Pancreas (tissue), 10 donors: ENCODE data around the gene PPIF. TPM values are rescaled to one million over a fixed set of nuclear protein-coding genes. Genes with fewer than 3 reads are reported as not detected.

Experiments
- ATAC-seq, 4 donors: fragments of 200-7000 bp; cut with Tn5 transposase; one replicate each; pipeline versions ENCODE4 v1.8.0 to v1.9.1; 2020; ENCODE audit warnings: mild to moderate bottlenecking in 4 of 4, moderate library complexity in 4 of 4
- DNase-seq, 6 donors: peaks; one replicate each; pipeline ENCODE4 v3.0.0-alpha.2; 2020
- FAIRE-seq: peaks from 2 replicates; lab custom pipeline; 2012; peaks lifted over from hg19 to GRCh38; lab: Jason Lieb, UNC
- H3K27ac ChIP-seq, 4 donors: fragments of 200-600 bp; sonication (generic); 1 replicate in 3 of 4; 2 replicates in 1 of 4; pipeline versions ENCODE4 v1.5.0 to v1.8.0; 2020
- H3K27me3 ChIP-seq, 4 donors: fragments of 200-600 bp; one replicate each; pipeline ENCODE4 v1.8.0; 2021
- H3K36me3 ChIP-seq, 3 donors: fragments of 200-600 bp; sonication (generic) in 1 of 3; one replicate each; pipeline versions ENCODE4 v1.5.0 to v1.8.0; 2020 to 2021
- H3K4me1 ChIP-seq, 3 donors: fragments of 200-600 bp; one replicate each; pipeline ENCODE4 v1.8.0; 2021
- H3K4me3 ChIP-seq, 4 donors: fragments of 200-600 bp; sonication (generic) in 2 of 4; one replicate each; pipeline versions ENCODE4 v1.5.0 to v1.8.0; 2020 to 2021
- H3K9me3 ChIP-seq, 4 donors: fragments of 200-600 bp; one replicate each; pipeline ENCODE4 v1.8.0; 2021
- WGBS, 2 donors: extraction: QIAGEN DNeasy Blood & Tissue Kit; methylation state at CpG; one replicate each; pipeline ENCODE4 v1.1.7; 2013; 5-methylcytosine and 5-hydroxymethylcytosine counted together
- intact Hi-C, 3 donors: fragments of 100-400 bp; cut with DNase I; formaldehyde crosslinking; loops; one replicate each; pipeline versions ENCODE4 v1.11.1 to v1.14.2; 2022
- polyA plus RNA-seq, 2 donors: library from polyadenylated mRNA; stranded (reverse); fragments of 200-250 nt; gene quantifications; one replicate each; pipeline ENCODE4 v1.2.3, GENCODE V29; 2013
- total RNA-seq, 6 donors: library from RNA; stranded (reverse); fragmentation: NEBNext Ultra II Directional in 4 of 6; extraction: Animal tissue kit (Norgen Biotek cat#: 25700) in 4 of 6; gene quantifications; one replicate each; pipeline versions ENCODE4 v1.2.1 to v1.2.4, GENCODE V29; 2021 to 2023
- TF ChIP-seq, protein P1 (sequence below), 4 donors: fragments of 200-600 bp; sonication (generic) in 3 of 4; IDR thresholded peaks; one replicate each; pipeline versions ENCODE4 v1.5.0 to v1.8.0; 2021; ENCODE audit warnings: antibody characterized with exemption in 4 of 4
- donor health status: healthy with polysubstance abuse.
- donor health status: DM: no; HTN: no; CAD: no; lungs with moderate emphysema.
- donor health status: DM: no; HTN: no; CAD: no.
- donor health status: control.
- donor health status: control.
- donor health status: Bipolar disorder and iron deficiency.
- donor health status: DM: yes; HTN: yes; CAD: no.
- donor health status: DM: no; HTN: no; CAD: no.
- donor health status: DM: no; HTN: no; CAD: no.
- donor health status: DM: yes; HTN: yes; CAD: no.

PPIF gene
- total and polyA plus RNA-seq, 8 donors = 21.2 to 61.8 (median 42.0) TPM

DNA sequence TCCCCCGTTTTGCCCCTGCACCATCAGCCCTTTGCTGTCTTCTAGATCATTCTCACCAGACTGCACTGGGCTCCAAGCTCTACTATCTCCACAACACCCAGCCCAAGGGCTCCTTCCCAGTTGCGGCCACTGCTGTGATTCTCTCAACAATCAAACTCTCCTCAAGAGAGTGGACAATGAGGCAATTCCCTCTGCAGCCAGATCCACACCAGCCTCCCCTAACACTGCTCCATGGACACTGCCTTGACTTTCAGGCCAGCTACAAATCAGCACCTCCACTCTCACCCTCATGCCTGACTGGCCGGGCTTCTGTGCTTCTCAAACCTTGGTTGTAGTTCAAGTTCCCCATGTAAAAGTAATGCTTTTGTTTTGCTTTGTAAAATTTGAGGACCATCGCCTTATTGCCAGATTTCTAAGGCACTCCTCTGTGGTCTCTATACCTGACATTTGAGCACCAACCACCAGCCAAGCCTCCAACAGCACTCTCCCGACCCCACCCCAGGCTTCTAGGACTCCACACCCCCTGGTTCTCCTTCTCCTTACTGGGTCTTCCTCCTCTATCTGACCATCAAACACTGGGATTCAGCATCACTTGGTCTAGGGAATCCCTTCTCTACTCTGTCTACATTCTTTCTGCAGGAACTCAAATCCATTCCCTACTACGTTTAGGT, 45.4 kb downstream of the PPIF start:
- WGBS, 2 donors = 82 to 98% methylated on average over 6 of the region's 6 CpGs
- Histone ChIP-seq H3K27me3 (no peaks in the 10 kb centered on the region), H3K4me3 (no peak overlapping the region), H3K27ac (no peak overlapping the region), H3K9me3 (no peaks in the 10 kb centered on the region), H3K4me1 (no peaks in the 10 kb centered on the region), H3K36me3 (no peaks in the 10 kb centered on the region)
- DNase-seq = peak in 3 of 6 donors; percentile 0 to 20 (median 12)
- no peak for FAIRE-seq
- TF ChIP-seq, protein P1, sequence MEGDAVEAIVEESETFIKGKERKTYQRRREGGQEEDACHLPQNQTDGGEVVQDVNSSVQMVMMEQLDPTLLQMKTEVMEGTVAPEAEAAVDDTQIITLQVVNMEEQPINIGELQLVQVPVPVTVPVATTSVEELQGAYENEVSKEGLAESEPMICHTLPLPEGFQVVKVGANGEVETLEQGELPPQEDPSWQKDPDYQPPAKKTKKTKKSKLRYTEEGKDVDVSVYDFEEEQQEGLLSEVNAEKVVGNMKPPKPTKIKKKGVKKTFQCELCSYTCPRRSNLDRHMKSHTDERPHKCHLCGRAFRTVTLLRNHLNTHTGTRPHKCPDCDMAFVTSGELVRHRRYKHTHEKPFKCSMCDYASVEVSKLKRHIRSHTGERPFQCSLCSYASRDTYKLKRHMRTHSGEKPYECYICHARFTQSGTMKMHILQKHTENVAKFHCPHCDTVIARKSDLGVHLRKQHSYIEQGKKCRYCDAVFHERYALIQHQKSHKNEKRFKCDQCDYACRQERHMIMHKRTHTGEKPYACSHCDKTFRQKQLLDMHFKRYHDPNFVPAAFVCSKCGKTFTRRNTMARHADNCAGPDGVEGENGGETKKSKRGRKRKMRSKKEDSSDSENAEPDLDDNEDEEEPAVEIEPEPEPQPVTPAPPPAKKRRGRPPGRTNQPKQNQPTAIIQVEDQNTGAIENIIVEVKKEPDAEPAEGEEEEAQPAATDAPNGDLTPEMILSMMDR (IDR thresholded peaks at IDR 0.05) = no peak
- intact Hi-C loops = no loop called here
- ATAC-seq = no peak

DNA sequence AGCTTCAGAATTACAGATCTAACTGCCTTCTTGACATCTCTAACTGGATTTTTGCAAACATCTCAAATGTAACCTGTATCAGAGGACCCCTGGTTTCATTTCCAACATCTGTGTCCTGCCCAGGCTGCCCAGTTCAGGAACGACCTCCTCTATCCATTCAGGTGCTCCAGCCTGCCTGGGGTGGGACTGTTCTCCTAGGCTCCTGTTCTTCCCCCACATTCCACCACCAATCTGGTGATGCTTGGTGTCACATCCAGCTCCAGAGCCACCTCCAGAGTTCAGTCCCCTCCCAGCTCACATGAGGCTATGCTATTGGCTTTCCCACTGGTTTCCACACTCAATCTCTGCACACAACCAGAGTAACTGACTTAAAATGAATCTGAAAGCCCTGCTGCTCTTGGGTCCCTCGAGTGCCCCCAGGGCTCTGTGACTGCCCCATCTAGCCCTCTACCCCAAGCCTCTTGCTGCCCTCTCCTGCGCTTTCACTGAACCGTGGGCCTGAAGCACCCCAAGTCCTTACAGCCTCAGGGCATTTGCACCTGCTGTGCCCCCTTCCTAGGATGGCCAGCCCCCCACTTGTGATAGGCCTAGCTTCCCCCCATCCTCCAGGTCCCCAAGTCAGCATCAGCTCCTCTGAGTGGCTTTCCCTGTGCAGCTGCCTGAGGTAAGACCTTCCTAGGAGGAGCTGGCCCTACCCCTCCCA, 46.1 kb downstream of the PPIF start:
- WGBS, 2 donors = 92% methylated on average over 4 of the region's 4 CpGs
- no peaks in the 10 kb centered on the region for H3K9me3 ChIP-seq
- TF ChIP-seq, protein P1 (IDR thresholded peaks at IDR 0.05) = no peak
- DNase-seq = peak in 3 of 6 donors; percentile 6 to 32 (median 31)
- no peaks in the 10 kb centered on the region for H3K36me3 ChIP-seq
- intact Hi-C loops = no loop called here
- no peak overlapping the region for H3K4me3 ChIP-seq
- FAIRE-seq = no peak
- H3K27me3 ChIP-seq = no peaks in the 10 kb centered on the region
- ATAC-seq = no peak
- no peaks in the 10 kb centered on the region for H3K4me1 ChIP-seq
- no peak overlapping the region for H3K27ac ChIP-seq

DNA sequence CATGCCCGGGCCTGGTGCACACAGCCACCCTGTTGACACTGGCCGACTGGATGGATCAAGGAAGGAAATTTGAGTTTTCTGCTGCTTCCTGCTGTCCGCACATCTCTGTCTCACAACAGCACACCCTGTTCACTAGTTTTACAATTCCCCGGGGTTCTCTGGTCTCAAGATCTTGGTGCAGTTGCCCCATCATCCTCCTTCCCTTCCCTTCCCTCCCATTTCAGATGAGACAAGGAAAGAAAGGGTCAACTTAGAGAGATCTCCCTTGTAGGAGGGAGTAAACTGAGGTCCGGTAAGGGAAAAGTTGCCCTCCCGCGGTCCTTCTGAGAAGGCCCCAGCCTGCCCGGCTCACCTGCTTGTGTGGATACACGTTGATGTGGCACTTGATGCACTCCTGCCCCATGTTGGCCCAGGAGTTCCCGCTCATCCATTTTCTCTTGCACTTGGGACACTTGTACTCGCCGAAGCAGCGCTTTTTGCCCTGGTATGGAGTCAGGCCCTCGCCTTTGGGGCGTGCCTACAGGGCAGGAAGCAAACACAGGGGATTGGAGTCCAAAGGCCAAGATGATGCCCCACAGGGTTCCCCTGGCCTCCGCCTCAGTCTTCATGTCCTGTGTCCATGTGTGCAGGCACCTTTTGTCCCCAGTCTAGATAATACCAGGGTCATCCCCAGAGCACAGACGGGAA, 46.8 kb downstream of the PPIF start:
- ATAC-seq (no peak), FAIRE-seq (no peak), DNase-seq (peak in 3 of 6 donors; percentile 3 to 39 (median 21))
- intact Hi-C loops = no loop called here
- WGBS, 2 donors = 95 to 97% methylated on average over 17 of the region's 17 CpGs
- TF ChIP-seq, protein P1 (IDR thresholded peaks at IDR 0.05) = no peak
- Histone ChIP-seq H3K9me3 (no peaks in the 10 kb centered on the region), H3K36me3 (no peaks in the 10 kb centered on the region), H3K4me1 (no peaks in the 10 kb centered on the region), H3K27ac (no peak overlapping the region), H3K27me3 (no peaks in the 10 kb centered on the region), H3K4me3 (no peak overlapping the region)

DNA sequence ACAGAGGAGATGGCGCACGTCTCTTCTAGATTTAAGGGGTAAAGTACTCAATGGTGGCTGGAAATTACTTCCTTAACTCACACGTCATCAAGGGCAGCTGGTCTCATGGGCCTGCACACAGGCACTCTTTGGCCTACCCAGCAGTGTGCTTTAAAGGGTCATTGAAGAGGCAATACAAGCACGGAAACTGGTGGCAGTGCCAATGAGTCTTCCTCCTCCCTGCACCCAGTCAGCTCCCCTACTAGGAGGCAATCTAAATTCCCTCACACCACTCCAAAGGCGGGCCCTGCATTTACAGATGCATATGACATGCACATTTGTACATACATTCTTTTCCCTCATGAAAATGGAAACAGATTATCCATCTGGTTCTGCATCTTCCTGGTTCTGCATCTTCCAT, 47.4 kb downstream of the PPIF start:
- FAIRE-seq (no peak), ATAC-seq (no peak), DNase-seq (peak in 2 of 6 donors; percentile 0 to 4)
- TF ChIP-seq, protein P1 (IDR thresholded peaks at IDR 0.05) = no peak
- Histone ChIP-seq H3K36me3 (no peaks in the 10 kb centered on the region), H3K9me3 (no peaks in the 10 kb centered on the region), H3K4me3 (no peak overlapping the region), H3K27me3 (no peaks in the 10 kb centered on the region), H3K4me1 (no peaks in the 10 kb centered on the region), H3K27ac (no peak overlapping the region)
- intact Hi-C loops = no loop called here
- 92 to 95% methylated on average over 5 of the region's 5 CpGs for WGBS, 2 donors
